Raji (cell line): ENCODE data around the gene GNAS-AS1.

Source experiments
- POLR2A ChIP-seq: IDR thresholded peaks from 2 replicates; pipeline ENCODE4 v1.6.1; 2011; ENCODE audit warnings: low read depth, low read length, control low read depth; ENCODE audit not compliant: insufficient read depth

GNAS-AS1 gene

GRCh38 chr20:58854638-58855471 lies 4.2 kb upstream of the GNAS-AS1 start:
- no peak for TF ChIP-seq POLR2A

DNA sequence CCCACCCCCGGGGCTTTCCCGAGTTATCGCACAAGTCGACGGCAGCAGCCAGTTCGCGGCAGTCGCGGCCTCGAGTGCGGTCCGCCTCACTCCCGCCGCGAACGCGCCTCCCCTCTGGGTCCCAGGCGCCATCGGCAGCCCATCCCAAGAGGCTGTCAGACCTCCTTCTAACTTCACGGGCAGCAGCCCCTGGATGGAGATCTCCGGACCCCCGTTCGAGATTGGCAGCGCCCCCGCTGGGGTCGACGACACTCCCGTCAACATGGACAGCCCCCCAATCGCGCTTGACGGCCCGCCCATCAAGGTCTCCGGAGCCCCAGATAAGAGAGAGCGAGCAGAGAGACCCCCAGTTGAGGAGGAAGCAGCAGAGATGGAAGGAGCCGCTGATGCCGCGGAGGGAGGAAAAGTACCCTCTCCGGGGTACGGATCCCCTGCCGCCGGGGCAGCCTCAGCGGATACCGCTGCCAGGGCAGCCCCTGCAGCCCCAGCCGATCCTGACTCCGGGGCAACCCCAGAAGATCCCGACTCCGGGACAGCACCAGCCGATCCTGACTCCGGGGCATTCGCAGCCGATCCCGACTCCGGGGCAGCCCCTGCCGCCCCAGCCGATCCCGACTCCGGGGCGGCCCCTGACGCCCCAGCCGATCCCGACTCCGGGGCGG lies 3.4 kb upstream of the GNAS-AS1 start:
- no peak for TF ChIP-seq POLR2A

GRCh38 chr20:58853466-58853865 lies 2.8 kb upstream of the GNAS-AS1 start:
- TF ChIP-seq POLR2A: no peak

DNA sequence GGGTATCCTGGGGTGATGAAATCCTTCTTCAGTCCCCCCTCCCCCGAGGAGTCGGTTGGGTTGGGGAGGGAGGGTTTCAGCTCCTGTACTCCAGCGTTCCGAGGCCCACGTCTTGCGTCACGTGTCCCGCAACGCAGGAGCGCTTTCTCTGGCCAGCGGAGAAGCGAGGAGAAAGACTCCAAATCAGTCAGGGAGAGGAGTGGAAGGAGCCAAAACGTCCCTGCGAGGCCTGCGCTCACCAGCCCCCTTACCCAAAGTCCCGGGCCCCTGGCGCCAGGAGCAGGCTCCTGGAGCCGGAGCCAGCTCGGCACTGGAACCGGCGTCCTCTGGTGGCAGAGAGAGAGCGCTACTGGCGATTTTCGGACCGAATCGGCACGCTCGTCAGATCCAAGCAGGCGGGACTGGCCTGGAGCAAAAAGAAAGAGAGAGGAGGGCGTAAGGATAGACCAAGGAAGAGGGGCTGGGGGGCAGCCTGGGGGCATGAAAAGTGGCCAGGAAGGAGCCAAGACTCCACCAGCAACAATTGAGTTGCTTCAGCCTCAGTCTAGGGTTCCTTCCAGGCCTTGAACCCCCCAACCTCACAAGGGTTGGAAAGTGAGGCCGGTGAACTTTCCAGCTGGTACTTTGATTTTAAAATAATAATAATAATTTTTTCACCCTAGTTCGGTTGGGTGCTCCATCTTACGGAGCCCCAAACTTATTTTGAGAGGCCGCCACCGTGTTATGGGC lies 2.0 kb upstream of the GNAS-AS1 start, which contains the start of gene GNAS:
GNAS (plus strand) TSS at position 174 of the 729 bp plus-strand sequence.
- no peak for TF ChIP-seq POLR2A

DNA sequence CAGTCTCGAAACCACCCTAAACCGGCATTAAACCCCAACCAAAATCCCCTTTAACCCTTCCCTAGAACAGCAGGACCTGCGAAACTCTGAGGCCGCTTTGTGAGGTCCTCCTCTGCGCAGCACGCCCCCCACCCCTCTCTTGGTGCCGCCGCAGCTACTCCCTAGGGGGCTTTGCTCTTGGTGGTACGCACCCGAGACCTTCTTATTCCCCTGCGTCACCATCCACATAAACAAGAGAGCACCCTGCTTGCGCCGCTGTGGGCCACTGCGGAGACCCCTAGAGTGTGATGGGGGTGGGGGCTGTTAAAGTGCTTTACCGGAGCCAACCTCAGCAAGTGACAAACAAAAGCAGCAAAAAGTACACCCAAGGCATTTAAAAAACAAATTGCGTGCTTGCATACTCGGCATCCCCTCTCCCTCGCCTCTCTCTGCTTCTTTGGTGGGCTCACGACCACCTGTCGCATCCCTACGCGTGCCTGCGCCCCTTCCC lies 1.3 kb upstream of the GNAS-AS1 start:
- no peak for TF ChIP-seq POLR2A

- TF ChIP-seq POLR2A: no peak
These were observed 693 bp upstream of the GNAS-AS1 start for GRCh38 chr20:58851221-58851968.

DNA sequence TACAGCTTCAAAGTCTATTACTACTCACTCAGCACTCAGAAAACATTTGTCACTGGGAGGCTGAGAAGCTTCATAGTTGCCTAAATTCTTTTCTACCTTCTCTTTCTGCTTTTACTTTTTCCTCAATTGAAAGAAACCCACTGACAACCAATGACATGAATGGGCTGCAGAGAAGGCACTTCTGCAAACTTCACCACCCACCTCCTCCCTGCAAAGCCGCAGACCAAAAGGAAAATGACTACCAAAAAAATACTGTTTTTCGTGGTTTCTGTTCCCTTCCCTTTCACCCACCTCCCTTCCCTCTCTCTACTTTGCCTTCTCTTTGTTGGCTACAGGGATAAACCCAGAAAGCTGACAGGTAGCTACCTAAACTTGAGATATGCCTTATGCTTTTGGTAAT lies 3.2 kb downstream of the GNAS-AS1 start:
- TF ChIP-seq POLR2A: no peak

- TF ChIP-seq POLR2A: no peak
These were observed 5.0 kb downstream of the GNAS-AS1 start for GRCh38 chr20:58845706-58846105.

GRCh38 chr20:58843128-58843556 lies 7.6 kb downstream of the GNAS-AS1 start:
- TF ChIP-seq POLR2A: no peak

- no peak for TF ChIP-seq POLR2A
These were observed 8.4 kb downstream of the GNAS-AS1 start for GRCh38 chr20:58842276-58842675.

DNA sequence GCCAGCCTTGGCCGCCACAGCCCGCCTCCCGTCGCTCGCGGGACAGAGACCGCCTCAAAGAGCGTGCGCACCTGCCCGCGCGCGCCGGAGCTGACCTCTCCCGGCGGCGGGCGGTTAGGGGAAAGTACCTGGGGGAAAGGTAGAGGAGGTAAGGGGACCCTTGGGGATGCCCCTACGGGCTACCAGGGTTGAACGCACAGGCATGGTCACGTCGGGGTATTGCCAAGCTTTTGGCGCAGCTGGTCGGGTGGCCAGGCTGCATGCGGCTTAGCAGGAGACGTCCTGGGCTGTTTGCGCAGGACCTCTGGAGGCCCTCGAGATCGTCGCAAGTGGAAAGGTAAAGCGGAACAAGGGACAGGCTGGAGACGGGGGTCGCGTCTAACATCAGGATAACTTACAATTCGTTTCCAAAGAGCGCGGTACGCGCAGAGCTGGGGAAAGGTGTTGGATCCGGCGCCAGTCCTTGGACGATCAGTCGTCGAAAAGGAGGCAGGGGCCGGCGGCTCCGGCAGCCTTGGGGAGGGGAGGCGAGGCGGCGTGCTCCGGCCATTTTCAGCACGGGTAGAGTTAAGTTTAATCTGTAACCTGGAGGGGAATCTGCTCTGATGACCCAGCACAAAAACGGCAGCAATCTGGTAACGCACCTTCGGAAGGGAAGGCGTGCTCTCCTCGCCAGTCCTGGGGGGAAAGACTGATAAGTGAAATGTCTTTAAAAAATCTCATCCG lies 9.0 kb downstream of the GNAS-AS1 start:
- TF ChIP-seq POLR2A: no peak

- TF ChIP-seq POLR2A: no peak
These were observed 9.7 kb downstream of the GNAS-AS1 start for GRCh38 chr20:58840816-58841538.

GRCh38 chr20:58839991-58840747 lies 10.5 kb downstream of the GNAS-AS1 start:
- TF ChIP-seq POLR2A: no peak

DNA sequence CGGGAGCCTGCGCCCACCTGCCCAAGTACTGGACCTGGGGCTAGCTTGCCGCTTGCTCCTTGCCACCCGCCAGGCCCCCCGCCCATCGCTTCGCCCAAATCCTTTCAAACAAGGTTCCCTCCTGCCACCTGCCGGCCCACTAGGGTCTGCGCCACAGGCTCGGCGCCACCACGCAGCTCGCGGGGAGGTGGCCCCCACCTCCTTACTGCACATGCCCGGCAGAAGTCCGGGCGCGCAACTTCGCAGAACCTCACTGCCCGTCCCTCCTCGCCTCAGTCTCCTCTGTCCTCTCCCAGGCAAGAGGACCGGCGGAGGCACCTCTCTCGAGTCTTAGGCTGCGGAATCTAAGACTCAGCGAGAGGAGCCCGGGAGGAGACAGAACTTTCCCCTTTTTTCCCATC lies 11.2 kb downstream of the GNAS-AS1 start:
- TF ChIP-seq POLR2A: no peak
